HG03571 (cell line): Measurements from ENCODE around the gene SNED1.

Source experiments
- ATAC-seq: cut with Tn5 transposase; IDR thresholded peaks from one replicate; pipeline ENCODE4 v1.9.1; 2021; ENCODE audit not compliant: unreplicated experiment

Gene SNED1

GRCh38 chr2:240997856-240998705 lies at the start of gene SNED1:
Gene SNED1, plus strand, starts transcription at chr2:240998618. Its CDS starts 220 bp downstream, at chr2:240998838.
- no peak for ATAC-seq

- ATAC-seq, result no peak
Observed at GRCh38 chr2:240948905-240949790, 49.3 kb upstream of the SNED1 start.

- ATAC-seq, result no peak
Observed at GRCh38 chr2:240949791-240950705, 48.4 kb upstream of the SNED1 start.

GRCh38 chr2:240951045-240951594 lies 47.3 kb upstream of the SNED1 start:
- no peak for ATAC-seq

GRCh38 chr2:240952496-240953246 lies 45.7 kb upstream of the SNED1 start:
- ATAC-seq, result no peak

- ATAC-seq, result no peak
Observed at GRCh38 chr2:240953426-240954410, 44.7 kb upstream of the SNED1 start.

GRCh38 chr2:240954436-240955305 lies 43.7 kb upstream of the SNED1 start:
- ATAC-seq, result no peak

GRCh38 chr2:240955306-240956170 lies 42.9 kb upstream of the SNED1 start:
- no peak for ATAC-seq

GRCh38 chr2:240956171-240956934 lies 42.1 kb upstream of the SNED1 start:
- ATAC-seq, result no peak

GRCh38 chr2:240956935-240957655 lies 41.3 kb upstream of the SNED1 start:
- no peak for ATAC-seq

- no peak for ATAC-seq
Observed at GRCh38 chr2:240957656-240958365, 40.6 kb upstream of the SNED1 start.

- no peak for ATAC-seq
Observed at GRCh38 chr2:240958366-240959213, 39.8 kb upstream of the SNED1 start.

GRCh38 chr2:240959214-240959940 lies 39.0 kb upstream of the SNED1 start:
- ATAC-seq, result no peak
